ENCODE data around the gene NHLRC2. TPM values are rescaled to one million over a fixed set of nuclear protein-coding genes. Genes with fewer than 3 reads are reported as not detected.
A peak's percentile ranks its signal among the peaks of the same experiment; 100 is the strongest.

The NHLRC2 gene
- total RNA-seq, 1 donor from 2014 or later: 50.1 TPM

DNA sequence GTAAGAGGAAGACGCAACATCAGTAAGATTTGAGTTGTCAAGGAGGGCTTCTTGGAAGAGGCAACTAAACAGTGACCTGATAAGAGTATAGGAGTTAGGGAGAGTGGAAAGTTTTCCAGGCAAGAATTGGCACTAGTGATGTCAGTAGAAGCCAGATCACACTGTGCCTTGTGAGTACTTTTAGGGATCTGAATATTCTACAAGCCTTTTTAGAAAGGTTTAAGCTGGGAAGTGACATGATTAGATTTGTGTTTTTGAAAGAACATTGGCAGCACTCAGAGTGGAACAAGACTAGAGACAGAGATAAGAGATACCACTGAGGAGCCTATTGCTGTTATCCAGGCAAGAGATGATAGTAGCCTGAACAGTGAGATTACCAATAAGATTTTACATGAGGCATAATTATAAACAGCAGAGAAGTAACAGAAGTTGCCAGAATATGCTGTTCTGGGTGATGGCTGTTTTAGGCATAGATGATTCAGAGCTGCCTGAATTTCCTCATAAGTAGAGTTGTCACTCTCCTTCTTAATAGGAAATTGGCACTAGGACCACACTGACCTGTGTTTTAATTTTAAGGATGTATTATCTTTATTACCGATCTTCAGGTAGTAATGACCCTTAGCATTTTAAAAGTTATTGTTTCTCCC lies 45.6 kb downstream of the NHLRC2 start:
- intact Hi-C loops (cut with micrococcal nuclease): no loop called here

DNA sequence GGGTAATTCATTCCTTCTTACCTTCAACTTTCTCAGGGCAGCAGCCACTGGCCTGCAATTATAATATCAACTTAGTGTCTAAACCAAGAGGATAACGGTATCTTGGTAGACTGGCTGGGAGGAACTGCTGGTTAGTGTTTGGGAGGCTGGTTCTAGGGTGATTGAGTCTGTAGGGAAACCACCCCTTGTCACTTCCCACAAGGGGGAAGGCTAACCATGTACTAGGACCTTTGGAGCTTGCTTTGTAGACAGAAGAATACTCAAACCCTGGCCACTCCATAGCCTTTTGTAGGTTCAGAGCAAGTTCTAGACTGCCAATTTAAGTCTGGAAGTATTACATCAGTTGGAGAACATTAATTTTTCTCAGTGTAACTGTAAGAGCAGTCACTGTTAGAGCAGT lies 51.3 kb downstream of the NHLRC2 start:
- H3K27ac ChIP-seq (replicated peaks): no peak overlapping the region
- H3K4me1 ChIP-seq: peaks cover 1% of the 10 kb centered on the region
- intact Hi-C loops (cut with micrococcal nuclease): no loop called here
- peaks cover 92% of the 10 kb centered on the region for H3K36me3 ChIP-seq
- TF ChIP-seq, protein P1, sequence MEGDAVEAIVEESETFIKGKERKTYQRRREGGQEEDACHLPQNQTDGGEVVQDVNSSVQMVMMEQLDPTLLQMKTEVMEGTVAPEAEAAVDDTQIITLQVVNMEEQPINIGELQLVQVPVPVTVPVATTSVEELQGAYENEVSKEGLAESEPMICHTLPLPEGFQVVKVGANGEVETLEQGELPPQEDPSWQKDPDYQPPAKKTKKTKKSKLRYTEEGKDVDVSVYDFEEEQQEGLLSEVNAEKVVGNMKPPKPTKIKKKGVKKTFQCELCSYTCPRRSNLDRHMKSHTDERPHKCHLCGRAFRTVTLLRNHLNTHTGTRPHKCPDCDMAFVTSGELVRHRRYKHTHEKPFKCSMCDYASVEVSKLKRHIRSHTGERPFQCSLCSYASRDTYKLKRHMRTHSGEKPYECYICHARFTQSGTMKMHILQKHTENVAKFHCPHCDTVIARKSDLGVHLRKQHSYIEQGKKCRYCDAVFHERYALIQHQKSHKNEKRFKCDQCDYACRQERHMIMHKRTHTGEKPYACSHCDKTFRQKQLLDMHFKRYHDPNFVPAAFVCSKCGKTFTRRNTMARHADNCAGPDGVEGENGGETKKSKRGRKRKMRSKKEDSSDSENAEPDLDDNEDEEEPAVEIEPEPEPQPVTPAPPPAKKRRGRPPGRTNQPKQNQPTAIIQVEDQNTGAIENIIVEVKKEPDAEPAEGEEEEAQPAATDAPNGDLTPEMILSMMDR (IDR thresholded peaks at IDR 0.05; ENCODE audit: borderline replicate concordance): no peak
- H3K4me3 ChIP-seq: no peak overlapping the region
- no peak for DNase-seq
- H3K27me3 ChIP-seq (ENCODE audit: low read depth): no peaks in the 10 kb centered on the region
- H3K9me3 ChIP-seq (replicated peaks): no peaks in the 10 kb centered on the region

More for the DNA sequence above, 45.6 kb downstream of the NHLRC2 start:
- peak overlapping the region; percentile 63 for H3K27ac ChIP-seq (replicated peaks)
- TF ChIP-seq, protein P1 (IDR thresholded peaks at IDR 0.05; ENCODE audit: borderline replicate concordance): no peak
- H3K9me3 ChIP-seq (replicated peaks): no peaks in the 10 kb centered on the region
- no peaks in the 10 kb centered on the region for H3K27me3 ChIP-seq (ENCODE audit: low read depth)
- H3K4me3 ChIP-seq: no peak overlapping the region
- peaks cover 38% of the 10 kb centered on the region for H3K4me1 ChIP-seq
- no peak for DNase-seq
- peaks cover 52% of the 10 kb centered on the region for H3K36me3 ChIP-seq

DNA sequence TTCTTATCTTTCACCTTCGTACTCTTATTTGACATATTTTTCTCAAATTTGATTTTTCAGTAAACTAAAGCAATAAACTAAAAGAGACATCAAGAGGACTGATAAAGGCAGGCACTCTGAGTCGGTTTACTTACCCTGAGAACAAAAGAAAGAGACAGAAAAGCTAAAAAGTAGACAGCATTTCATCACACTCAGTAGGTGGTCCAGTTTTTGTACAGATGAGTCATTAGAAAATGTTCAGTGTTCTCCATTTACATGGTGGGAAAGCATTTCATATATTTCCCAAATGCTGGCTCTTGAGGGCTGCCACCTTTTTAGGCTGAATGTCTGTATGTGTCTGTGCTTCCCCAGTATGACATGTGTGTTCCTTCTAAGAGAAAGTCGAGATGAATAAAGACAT lies 52.7 kb downstream of the NHLRC2 start:
- Histone ChIP-seq H3K27me3 (ENCODE audit: low read depth) (no peaks in the 10 kb centered on the region), H3K4me1 (no peaks in the 10 kb centered on the region), H3K36me3 (peaks cover 91% of the 10 kb centered on the region), H3K27ac (replicated peaks) (no peak overlapping the region), H3K9me3 (replicated peaks) (no peaks in the 10 kb centered on the region), H3K4me3 (no peak overlapping the region)
- intact Hi-C loops (cut with micrococcal nuclease): no loop called here
- TF ChIP-seq, protein P1 (IDR thresholded peaks at IDR 0.05; ENCODE audit: borderline replicate concordance): no peak
- no peak for DNase-seq

DNA sequence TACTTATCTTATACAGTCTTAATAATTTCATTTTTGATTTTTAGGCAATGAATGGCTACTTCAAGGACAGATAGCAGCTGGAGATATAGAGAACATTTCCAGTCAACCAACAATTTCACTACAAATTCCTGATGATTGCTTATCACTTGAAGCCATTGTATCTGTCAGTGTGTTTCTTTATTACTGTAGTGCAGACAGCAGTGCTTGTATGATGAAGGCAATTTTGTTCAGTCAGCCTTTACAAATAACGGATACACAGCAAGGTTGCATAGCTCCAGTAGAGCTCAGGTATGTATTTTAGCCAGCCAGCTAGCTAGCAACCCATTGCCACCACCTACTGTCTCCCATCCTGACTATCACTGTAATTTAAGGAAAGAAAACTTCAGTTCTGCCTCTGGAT lies 53.8 kb downstream of the NHLRC2 start:
- Histone ChIP-seq H3K4me3 (no peak overlapping the region), H3K36me3 (peaks cover 91% of the 10 kb centered on the region), H3K9me3 (replicated peaks) (no peaks in the 10 kb centered on the region), H3K4me1 (no peaks in the 10 kb centered on the region), H3K27ac (replicated peaks) (no peak overlapping the region), H3K27me3 (ENCODE audit: low read depth) (no peaks in the 10 kb centered on the region)
- DNase-seq: no peak
- intact Hi-C loops (cut with micrococcal nuclease): no loop called here
- TF ChIP-seq, protein P1 (IDR thresholded peaks at IDR 0.05; ENCODE audit: borderline replicate concordance): no peak

DNA sequence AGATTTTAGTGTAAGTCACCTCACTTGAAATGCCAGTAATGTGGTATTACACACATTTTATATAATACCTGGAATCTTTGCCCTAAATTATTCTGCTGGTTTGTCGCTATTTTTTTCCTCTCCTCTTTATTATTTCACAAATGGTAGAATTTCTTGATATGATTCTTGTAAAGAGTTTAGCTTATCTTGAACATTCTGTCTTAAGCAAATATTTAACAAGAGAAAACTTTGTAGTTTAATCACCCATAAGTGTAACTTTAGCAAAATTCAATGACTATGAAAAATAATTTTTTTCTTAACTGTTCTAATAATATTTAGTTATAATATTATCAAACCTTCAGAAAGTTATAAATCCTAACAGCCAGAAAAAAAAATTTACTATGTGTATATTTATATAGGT lies 56.7 kb downstream of the NHLRC2 start:
- H3K4me1 ChIP-seq: peaks cover 7% of the 10 kb centered on the region
- H3K4me3 ChIP-seq: no peak overlapping the region
- peaks cover 67% of the 10 kb centered on the region for H3K36me3 ChIP-seq
- DNase-seq: no peak
- no peak overlapping the region for H3K27ac ChIP-seq (replicated peaks)
- no peaks in the 10 kb centered on the region for H3K27me3 ChIP-seq (ENCODE audit: low read depth)
- TF ChIP-seq, protein P1 (IDR thresholded peaks at IDR 0.05; ENCODE audit: borderline replicate concordance): no peak
- H3K9me3 ChIP-seq (replicated peaks): no peaks in the 10 kb centered on the region
- intact Hi-C loops (cut with micrococcal nuclease): no loop called here
